HG02981 (cell line): ENCODE results near the gene BRD1.
A peak's percentile ranks its signal among the peaks of the same experiment; 100 is the strongest.
"Not testable (repeated sequence)": the region's sequence is repeated elsewhere in the genome, so short reads cannot be mapped to it uniquely, and the experiment has no call there.

Source experiments
- ATAC-seq: cut with Tn5 transposase; IDR thresholded peaks from one replicate; pipeline ENCODE4 v1.9.1; 2021; ENCODE audit warnings: mild to moderate bottlenecking, moderate library complexity; ENCODE audit not compliant: unreplicated experiment

The BRD1 gene

DNA sequence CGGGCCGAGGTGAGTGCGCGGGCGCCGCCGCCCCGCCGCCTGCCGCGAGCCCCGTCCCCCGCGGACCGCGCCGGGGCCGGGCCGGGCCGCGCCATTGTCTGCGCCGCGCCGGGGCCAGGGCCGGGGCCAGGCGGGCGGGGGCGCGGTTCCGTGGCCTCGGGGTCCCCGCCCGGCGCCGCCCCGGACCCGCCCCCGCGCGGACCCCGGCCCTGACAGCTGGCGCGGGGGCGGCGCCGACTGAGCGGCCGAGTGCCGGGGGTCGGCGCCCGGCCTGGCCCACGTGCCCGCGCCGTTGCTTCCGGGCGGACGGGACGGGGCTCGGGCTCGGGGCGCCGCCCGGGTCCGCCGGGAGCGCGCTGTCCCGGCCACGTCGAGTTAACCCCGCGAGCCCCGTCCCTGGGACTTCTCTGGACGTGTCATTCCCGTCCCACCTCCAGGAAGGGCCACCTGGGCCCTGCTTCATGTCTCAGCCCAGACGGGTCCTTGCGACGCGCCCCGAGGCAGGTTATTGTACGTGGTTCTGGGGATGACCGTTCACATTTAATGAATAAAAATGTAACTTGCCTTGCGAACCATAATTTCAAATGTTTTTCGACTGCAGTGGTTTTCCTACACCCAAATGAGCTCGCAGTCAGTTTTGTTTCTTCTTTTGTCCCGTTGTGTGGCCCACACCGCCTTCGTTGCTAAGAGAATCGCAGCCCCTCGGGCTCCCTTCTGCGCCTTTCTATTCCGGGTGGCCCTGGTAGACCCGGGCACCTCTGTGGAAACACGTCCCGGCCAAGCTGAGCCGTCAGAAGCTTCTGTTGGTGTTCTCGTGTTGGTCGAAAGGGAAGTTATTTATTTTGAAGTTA is 26.5 kb upstream of the BRD1 start:
- ATAC-seq = peak; percentile 25

DNA sequence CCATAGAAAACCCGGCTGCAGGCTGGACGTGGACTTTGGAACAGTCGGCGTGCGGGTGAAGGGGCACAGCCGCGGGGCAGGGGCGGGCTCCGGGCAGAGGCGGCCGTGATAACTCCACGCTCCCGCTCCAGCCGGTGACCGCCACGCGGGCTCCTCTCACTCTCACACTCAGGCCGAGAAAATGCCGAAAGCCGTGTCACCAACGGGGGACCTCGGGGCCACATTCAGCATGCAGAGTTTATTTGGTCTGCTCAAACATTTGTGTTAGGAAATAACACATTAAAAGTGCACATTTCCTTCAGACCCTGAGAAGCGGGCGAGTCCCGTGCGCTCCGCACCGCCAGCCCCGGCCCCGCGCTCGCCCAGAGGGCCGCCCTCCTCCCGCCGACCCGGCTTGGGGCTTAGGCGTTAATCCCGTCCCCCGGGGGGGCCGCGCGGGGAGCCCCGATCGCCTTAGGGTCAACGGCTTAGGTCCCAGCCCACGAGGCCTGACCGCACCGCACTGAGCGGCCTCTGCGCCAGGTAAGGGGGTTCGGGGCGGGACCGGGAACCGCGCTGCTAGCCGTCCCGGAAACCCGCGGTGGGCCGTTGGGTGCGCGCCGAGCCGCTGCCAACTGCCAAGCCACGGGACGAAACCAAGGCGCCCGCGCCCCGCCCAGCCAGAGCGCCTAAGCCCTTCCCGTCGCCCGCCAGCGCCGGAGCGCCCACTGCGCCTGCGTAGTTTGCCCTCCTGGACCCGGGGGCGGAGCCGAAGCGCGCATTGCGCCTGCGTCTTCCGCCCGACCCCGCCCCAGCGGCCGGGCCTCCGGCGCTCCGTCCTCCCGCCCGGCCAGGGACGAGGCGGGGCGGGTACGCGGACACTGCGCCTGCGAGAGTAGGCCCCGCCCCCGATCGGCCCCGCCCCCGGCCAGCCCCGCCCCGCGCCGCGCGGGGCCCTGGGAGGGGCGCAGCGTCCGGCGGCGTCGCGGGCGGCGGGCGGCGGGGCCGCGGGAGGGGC is 25.5 kb upstream of the BRD1 start, which contains the start of gene ZBED4:
TSS of gene ZBED4 (plus strand) at position 947 of the 997 bp plus-strand sequence. CDS start 29,819 bp downstream, outside the sequence.
- ATAC-seq = peak; percentile 68

DNA sequence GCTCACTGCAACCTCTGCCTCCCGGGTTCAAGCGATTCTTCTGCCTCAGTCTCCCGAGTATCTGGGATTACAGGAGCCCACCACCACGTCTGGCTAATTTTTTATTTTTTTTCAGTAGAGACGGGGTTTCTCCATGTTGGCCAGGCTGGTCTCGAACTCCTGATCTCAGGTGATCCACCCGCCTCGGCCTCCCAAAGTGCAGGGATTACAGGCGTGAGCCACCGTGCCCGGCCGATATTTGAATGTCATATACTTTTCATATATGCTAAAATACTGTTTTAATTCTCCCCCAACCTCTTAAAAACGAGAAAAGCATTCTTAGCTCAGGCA is 24.9 kb upstream of the BRD1 start:
- not testable (repeated sequence) for ATAC-seq

DNA sequence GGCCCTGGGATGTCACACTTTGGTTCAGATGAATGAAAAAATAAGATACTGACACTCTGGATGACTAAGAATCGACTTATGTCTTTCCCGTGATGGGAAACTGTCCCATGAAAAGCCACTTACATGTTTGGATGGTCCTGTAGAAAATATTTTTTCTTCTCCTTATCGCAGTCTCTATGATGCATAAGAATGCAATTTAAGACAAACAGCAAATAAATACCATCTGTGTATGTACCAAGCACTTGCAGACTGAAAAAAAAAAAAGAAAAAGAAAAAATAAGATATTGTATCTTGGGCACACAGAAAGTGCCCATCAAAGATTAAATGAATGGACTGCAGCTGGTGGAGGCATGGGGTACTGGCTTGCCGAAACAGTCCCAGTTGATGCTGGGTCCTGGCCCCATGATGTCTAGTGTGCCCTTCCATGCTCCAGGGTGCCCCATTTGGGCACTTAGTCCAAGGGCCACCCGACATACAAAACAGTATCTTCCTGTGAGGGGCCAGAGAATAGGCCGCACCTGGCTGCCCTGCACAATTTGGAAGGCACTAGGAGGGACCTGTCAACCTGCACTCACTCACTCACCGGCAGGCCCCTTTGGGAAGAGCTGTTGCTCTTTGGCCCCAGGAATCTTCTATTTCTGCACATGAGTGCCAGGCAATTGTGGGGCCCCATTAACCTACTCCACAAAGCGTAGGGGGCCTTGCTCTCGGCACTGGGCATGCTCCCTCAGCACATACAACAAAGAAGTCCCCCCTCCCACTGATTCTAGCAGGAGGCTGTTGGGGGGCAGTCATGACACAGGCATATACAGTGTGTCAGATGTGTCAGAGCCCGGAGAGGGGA is 23.5 kb upstream of the BRD1 start:
- no peak for ATAC-seq

DNA sequence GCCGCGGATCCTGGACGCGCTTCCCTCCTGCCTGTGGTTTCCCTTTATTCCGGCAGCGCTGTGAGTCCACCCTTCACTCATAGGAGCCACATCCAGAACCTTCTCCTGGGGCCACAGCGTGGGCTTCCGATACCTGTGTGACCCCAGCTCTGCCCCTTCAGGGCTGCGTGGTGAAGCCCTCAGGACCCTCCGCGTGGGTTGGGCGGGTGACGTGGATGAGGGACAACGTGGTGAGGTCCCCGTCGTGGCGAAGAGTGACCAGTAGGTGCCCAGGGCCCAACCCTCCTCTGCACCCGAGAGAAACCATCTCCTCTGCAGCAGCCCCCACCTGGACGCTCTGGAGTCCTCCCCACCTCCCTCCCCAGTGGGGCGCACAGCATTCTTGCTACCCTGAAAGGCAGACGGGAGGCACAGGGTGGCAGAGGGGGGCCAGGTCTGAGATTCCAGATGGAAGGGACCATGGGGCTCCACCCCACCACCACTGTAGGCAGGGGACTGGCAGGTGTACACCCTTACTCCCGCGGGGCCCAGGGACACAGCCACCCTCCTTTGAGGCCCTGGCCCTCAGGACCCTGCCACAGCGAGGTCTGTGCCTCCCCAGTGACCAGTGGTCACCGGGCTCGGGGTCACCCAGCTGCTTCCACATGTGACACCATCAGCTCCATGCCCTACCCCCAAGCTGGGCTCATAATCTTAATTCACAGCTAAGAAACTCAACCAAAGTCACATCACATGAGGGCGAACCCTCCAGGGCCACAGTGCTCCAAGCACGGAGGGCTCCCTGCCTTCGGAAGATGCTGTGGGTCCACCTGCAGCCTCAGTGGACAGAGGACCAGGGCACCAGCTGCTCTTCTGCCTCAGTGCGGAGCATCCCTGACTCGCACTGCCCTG is 22.6 kb upstream of the BRD1 start:
- no peak for ATAC-seq

DNA sequence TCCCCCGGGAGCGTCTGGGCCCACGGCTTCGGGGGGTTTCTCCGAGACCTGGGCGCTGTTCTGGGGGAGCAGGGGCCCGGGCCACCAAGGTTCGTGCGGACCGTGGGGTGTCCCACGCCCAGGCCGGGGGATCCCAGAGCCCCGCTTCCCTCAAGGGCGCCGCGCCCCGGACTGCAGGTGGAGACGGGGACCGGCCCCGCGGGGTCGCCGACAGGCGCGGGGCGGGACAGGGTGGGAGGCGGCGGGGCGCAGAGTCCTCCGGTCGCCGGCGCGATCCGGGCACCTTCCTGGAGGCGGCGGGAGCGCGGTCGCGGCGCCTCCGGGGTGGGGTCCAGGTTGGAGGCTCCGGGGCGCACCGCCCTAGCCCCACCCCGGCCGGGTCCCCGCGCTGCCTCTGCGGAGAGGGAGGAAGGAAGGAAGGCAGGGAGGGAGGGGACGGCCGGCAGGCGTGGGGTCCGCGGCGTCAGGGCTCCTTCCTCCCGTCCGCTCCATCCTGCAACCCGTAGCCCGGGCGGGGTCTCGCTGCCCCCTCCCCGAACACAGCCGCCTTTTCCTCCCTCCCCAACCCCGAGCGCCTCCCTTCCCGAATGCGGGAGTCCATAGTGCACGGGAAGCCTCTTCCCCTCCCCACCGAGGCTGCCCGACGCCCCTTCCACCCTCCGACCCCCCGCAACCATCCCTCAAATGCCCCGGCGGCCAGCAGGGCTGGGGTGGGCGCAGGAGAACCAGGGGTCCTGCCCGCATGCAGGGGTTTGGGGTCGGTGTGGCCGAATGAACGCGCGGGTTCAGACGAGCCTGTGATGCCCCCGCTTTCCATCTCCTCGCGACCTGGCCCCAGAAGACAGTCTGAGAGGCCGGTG is 21.7 kb upstream of the BRD1 start:
- ATAC-seq = no peak

DNA sequence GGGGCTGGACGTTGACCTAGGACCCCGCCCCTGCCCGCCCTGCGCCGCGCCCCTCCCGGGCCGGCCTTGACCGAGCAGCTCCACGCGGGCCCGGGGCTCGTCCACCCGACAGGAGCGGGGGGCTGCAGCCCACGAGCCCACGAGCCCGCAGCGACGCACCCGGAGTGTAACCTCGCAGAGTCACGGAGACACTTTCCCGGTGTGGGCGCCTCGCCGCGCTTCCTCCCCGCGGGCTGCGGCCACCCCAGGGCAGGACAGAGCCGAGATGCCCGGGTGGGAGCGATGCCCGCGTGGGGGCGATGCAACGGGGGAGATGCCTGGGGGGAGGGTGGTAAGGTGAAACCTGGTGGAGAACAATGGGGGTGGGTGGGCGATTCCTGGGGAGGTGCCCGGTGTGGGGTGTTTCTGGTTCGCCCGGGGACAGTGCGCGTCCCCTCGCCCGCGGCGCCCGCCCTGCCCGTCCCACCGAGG is 21.1 kb upstream of the BRD1 start:
- no peak for ATAC-seq

DNA sequence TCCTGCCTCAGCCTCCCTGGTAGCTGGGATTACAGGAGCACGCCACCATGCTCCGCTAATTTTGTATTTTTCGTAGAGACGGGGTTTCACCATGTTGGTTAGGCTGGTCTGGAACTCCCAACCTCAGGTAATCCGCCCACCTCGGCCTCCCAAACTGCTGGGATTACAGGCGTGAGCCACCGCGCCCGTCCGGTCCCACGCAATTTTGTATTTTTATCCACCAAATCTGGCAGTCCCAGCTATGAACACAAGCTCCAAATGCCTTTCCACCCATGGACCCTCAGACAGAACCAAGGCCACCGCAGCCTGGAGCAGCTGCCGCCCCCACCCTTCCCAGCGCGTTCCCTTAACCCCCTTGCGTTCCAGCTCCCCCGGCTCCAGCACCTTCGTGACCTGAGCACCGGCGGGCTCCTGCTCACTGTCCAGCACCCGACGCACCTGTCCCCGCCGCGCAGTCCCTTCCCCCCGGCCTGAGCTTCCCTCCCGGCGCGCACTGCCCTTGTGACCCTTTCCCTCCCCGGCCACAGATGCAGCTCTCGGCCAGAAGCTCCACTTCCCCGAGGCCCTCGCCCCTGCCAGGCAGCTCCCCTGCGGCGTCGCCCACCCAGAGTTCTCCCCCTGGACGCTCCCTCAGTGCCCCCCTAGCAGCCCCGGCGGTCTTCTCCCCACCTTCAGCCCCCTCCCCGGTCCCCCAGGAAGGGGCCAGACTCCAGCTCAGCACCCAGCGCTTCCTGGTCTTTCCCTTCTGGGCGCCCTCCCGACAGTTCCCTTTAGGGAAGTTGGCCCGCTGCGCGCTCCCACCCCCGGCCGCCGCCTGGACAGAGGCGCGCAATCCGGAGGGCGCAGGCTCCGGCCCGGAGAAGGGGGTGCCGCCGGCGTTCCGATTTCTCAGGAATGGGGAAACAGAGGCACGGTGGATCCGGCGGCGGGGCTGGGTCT is 20.3 kb upstream of the BRD1 start:
- no peak for ATAC-seq

DNA sequence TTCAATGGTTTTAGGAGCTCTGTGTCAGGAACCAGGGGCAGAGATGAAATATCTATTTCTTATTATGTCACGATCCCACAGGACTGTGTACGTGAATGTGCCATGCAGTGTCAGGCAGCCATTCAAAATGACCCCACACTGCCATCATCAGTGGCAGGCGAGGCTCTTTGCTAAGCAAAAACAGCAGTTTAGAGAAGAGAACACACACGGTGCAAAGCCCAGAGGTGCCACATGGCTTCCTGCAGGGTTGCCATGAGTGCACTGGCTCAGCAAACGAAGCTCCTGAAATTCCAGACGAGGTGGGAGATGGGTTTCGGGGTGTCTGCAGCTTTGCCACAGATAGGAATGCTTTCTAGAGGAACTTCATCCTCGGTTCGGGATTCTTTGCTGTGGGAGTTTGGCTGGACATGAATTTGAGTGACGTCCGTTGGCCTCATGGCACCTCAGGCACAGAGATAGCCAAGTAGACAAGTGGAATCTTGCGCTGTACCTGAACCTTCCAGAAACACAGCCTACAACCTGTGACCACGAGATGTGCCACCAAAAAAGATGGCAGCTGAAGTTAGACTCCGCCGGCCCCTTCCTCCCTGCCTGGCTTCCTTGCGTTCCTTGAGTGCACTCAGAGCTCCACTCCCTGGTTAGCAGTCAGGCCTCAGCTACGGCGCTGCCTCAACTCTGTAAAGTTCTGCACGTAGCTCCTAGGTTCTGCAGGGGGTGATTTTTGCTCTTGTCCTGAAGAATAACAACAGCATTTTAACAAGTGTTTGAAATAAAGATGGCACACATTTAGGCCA is 18.2 kb upstream of the BRD1 start:
- no peak for ATAC-seq

DNA sequence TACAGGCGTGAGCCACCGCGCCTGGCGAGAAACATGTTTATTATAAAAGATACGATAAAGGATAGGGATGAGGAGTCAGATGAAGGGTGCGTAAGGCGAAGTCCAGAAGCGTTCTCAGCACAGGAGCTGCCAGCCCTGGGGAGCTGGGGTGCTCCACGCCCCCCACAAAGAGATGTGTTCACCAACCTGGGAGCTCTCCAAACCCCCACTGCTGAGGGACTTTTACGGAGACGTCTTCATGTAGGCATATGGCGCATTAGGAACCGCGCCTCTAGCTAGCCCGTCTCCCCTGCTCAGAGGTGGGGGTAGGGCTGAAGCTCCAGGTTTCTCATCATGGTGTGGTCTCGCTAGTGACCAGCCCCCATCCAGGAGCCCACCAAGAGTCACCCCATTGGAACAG is 17.6 kb upstream of the BRD1 start:
- no peak for ATAC-seq

DNA sequence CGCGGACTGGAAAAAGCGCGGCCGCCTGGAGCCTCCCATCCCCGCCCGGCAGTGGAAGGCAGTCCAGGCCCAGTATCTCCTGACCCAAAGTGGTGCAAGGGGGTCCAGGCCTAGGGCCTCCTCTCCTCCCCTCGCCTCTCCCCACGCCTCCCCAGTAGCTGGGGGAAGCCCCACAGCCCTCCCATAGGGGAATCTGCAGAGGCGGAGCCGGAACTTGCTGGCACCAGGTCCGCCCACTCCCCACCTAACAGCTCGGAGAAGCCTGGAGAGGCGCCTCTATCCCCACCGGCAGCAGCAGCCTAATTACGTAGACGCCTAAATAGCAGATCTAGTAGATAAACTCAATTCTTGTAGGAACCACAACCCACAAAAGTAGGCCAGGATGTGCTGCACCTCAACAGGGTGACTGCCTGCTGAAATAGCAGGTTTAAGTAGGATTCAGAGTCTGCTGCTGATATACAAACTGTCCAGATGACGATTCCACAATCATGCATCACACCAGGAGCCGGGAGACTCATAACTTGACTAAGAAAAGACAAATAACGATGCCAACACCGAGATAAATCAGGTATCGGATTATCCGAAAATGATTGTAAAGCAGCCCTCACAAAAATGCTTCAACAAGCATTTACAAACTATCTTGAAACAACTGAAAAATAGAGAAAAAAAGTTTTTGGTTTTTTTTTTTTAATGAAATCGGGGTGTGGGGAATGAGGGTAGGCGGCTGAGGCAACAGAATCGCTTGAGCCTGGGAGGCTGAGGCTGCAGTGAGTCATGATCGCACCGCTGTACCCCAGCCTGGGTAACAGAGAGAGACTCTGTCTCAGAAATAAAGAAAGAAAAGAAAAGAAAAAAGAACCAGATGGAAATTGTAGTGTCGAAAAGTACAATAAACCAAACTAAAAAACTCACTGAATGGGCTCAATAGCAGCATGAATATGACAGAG is 11.4 kb upstream of the BRD1 start:
- ATAC-seq = no peak

DNA sequence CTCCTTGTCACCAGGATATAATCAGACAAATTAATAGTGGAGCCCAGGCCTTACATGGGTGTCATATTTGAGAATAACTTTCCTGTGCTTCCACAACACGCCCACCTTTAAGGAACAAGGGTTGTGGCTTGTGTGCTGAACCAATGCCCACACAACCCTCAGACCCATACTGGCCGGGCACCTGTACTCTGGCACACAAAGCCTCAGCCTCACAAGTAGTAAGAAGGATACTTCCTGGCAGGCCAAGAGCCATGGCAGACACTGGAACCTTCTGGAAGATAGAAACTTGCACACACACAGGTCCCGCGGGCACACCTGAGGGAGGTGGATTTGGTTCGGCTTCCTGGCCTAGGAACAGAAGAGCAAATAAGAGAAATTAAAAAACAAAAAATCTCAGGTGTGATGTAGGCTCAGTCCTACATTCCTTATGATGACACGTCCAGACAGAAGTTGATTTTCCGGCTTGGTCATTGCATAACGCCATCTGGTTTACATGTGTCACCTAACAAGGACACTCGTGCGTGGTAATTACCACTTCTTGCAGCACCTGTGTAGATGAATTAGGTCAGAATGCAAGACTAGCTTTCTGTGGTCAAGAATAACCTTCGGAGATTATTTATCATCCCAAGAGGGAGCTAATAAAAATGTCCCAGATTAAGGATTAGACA is 5.8 kb upstream of the BRD1 start:
- no peak for ATAC-seq

DNA sequence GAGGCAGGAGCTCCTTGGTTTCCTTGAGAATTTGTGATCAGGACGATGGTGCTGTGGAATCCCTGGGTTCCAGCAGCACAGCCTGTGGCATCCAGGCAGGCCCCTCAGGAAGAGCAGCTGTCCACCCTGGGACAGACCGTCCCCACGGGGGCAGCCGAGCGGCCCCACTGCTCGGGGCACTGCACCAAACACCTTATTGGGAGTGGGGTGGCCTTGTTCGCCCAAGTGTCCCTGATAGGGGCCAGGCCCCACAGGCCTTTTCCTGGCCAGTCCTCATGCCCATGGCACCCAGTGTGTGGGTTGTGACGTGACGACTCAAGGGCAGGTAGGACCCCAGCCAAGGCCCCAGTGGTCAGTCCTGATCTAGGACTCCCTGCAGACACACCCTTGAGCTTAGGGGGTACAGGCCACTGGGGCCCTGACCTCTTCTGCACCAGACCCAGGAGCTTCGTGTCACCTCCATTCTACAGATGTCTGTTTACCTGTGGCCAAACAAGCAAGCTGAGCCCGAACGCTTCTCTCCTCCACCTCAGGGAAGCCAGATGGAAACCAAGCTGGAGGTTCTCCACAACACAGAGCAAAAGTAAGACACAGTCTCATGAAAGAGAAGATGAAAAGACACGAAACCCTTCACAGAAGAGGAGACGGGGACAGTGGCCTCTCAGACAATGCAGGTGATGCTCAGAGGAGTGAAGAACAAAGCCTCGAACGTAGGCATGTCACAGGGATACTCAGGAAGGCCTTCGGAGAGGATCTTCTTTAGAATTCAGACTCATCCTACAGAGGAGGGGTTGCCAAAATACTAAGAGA is 1.6 kb upstream of the BRD1 start:
- ATAC-seq = no peak

DNA sequence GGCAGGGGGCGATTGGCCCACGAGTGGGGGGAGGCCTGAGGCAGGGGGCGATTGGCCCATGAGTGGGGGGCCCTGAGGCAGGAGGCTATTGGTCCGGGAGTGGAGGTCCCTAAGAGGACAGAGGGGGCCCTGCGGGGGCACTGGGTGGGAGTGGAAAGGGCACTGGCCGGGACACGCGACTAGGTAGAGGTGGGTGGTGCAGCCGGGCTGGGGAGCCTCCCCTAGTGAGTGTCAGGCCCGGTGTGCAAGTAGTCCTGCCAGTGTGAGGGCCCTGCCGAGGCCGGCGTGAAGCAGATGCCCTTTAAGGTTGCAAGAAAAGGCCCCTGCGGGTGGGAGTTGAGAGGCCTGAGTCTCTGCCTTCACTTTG is 909 bp upstream of the BRD1 start:
- ATAC-seq = no peak
